K562 (cell line): ENCODE measurements around the gene TAS2R13.

Experiments
- MAFF ChIP-seq: IDR thresholded peaks from 2 replicates; pipeline ENCODE4 v1.6.1; 2012; ENCODE audit warnings: low read length, improper control_type of control experiment
- MEF2A ChIP-seq: IDR thresholded peaks from 2 replicates; pipeline ENCODE4 v1.6.1; 2011; ENCODE audit warnings: low read depth, mild to moderate bottlenecking, low read length, moderate library complexity; ENCODE audit not compliant: control insufficient read depth
- MTA1 ChIP-seq: fragments of 450-650 bp; IDR thresholded peaks from 2 replicates; pipeline ENCODE4 v1.6.1; 2017; ENCODE audit warnings: borderline replicate concordance
- POLR2A ChIP-seq: fragments of 450-650 bp; conservative IDR thresholded peaks from 2 replicates; pipeline ENCODE4 v1.6.1; 2016
- POLR2AphosphoS5 ChIP-seq: IDR thresholded peaks from 2 replicates; pipeline ENCODE4 v1.6.1; 2011; ENCODE audit warnings: mild to moderate bottlenecking, low read depth, low read length, moderate library complexity; ENCODE audit not compliant: control insufficient read depth, insufficient read depth
- SMARCB1 ChIP-seq: IDR thresholded peaks from 2 replicates; pipeline ENCODE4 v1.6.1; 2011; ENCODE audit warnings: improper control_type of control experiment, low read depth; ENCODE audit not compliant: insufficient read length
- ZC3H11A ChIP-seq: IDR thresholded peaks from 2 replicates; pipeline ENCODE4 v1.6.1; 2012; ENCODE audit warnings: low read depth, low read length, improper control_type of control experiment
- ZNF217 ChIP-seq: sonication (generic); formaldehyde crosslinking; IDR thresholded peaks from 2 replicates; pipeline ENCODE4 v1.8.0; 2022; ENCODE audit warnings: mild to moderate bottlenecking, missing genetic modification reagents
- TF ChIP-seq, protein P1 (sequence below), 3 experiments: IDR thresholded peaks in 2 of 3; conservative IDR thresholded peaks in 1 of 3; 2 replicates each; pipeline ENCODE4 v1.5.1; 2011 to 2012; ENCODE audit warnings: low read length in 3 of 3, mild to moderate bottlenecking in 3 of 3, control low read depth in 2 of 3, improper control_type of control experiment in 1 of 3, inconsistent platforms in 1 of 3, low read depth in 1 of 3, mixed read lengths in 1 of 3, moderate library complexity in 1 of 3; ENCODE audit not compliant: insufficient read depth in 2 of 3

DNA sequence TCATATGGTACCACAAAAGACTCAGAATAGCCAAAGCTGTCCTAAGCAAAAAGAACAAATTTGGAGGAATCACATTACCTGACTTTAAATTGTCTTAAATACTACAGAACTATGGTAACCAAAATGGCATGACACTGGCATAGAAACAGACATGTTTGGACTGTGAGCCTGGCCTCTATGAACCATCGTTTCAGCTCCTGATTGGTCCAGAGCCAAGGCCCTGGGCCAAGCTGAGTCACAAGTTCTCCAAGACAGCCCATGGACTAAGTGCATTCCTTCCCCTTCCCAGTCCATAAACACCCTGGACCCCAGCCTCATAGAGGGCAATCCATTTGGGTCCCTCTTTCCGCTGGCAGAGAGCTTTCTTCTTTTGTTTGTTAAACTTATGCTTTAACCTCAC lies 48.0 kb downstream of the TAS2R13 start:
- TF ChIP-seq, protein P1, sequence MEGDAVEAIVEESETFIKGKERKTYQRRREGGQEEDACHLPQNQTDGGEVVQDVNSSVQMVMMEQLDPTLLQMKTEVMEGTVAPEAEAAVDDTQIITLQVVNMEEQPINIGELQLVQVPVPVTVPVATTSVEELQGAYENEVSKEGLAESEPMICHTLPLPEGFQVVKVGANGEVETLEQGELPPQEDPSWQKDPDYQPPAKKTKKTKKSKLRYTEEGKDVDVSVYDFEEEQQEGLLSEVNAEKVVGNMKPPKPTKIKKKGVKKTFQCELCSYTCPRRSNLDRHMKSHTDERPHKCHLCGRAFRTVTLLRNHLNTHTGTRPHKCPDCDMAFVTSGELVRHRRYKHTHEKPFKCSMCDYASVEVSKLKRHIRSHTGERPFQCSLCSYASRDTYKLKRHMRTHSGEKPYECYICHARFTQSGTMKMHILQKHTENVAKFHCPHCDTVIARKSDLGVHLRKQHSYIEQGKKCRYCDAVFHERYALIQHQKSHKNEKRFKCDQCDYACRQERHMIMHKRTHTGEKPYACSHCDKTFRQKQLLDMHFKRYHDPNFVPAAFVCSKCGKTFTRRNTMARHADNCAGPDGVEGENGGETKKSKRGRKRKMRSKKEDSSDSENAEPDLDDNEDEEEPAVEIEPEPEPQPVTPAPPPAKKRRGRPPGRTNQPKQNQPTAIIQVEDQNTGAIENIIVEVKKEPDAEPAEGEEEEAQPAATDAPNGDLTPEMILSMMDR (IDR thresholded peaks at IDR 0.05 in 2 of 3, conservative IDR thresholded peaks at IDR 0.05 in 1 of 3; ENCODE audit: insufficient read depth in 2 of 3, low read depth in 1 of 3, low read length in 3 of 3), result no peak
- TF ChIP-seq MTA1 (no peak), SMARCB1 (no peak), ZC3H11A (no peak), ZNF217 (no peak), POLR2A (no peak), POLR2AphosphoS5 (no peak), MAFF (no peak), MEF2A (no peak)
